Stimulated activated CD8-positive, alpha-beta memory T cell treated with anti-CD3 and anti-CD28 coated beads, Interleukin-7, amount 100 ng/mL, for 48 hours (primary cell): ENCODE data around the gene PRDM15.

Experiments used
- DNase-seq, 2 donors: peaks; one replicate each; pipeline ENCODE4 v3.0.0-alpha.2; 2020; ENCODE audit warnings: low read depth in 1 of 2; ENCODE audit errors: extremely low read depth in 1 of 2

Gene PRDM15

DNA sequence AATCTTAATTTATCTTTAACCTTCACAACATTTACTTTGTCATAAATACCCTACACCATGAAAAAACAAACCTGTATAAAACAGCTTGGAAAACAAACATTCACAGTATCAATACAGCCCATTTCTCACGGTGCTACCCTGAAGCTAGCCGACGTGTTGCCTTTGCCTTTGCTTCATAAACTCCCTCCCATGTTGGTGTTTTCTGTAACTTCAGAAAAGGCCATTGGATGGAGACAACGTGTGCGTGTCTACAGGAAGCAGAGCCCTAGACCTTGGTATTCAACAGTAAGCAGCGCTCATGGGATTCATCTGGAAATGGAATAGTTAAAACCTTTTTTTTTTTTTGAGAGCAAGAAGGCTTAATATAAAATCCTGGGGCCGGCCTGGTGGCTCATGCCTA, 7.2 kb upstream of the PRDM15 start:
- DNase-seq, result no peak

DNA sequence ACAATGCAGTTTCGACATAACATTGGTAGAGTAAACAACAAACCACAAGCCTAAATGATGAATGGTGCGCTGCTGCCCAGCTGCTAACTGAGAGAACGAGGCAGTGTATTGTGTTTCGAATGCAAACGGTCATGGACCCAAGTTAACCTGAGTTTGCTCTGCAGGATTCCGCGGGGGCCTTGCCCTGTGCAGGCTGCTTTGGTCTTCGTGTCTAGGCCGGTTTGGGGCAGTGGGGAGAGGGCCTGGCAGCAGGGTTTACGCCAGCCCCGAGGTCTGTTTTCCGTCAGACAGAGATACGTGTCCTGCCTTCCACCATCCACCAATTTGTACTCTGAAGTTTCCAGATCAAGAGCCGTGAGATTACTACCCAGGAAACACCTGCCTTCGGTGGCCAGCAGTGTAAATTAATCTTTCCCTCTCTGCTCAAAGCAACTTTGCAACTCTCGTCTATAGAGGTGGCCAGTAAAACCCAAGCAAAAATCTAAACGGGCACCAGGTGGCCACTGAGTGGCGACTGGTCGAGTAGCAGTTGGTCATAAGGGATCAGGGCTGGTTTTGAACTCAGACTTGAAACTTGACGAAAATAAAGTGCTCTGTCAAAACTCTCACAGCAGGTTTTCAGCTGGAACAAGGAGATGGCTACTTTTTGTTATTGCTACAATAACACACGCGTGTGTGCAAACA, 6.3 kb upstream of the PRDM15 start:
- DNase-seq, result no peak

DNA sequence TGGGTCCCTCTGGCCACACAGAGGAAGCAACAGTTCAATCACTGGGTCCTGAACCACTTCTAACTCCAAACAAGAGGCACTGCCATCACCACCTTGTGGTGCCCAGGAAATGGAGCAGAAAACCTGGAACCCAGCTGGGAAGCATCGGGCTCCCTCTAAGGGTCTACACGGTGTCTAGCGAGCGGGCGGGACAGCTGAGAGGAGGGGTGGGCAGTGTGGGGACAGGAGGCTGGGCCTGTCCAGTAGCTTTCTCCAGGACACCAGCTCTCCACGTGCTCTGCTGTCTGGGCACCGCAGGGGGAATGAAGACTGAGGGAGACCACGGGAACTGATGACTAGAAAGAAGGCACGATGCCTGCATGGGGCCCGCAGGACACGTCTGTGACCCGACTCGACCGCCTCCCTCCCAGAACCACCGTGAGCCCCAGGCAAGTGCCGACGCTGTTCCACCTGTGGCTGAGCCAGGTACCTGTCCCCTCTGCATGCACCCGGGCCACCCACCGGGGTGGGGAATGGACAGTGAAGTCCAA, 5.4 kb upstream of the PRDM15 start:
- no peak for DNase-seq

DNA sequence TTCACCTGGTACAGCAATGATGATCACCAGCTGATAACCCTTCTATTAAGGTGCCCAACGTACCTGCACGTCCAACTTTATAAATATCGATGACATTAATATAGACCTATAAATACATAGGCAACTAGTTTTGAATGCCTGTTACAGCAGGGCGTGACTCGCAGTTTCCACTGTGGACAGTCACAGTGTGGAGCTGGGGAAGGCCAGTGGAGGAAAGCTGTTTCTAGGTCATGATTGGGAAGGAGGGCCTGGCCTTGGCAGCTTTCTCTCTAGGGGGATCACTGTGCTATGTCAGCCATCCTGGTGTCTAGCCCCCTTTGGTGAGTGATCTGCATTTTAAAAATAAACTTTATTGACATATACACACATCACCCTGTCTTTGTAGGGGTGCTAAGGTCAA, 4.4 kb upstream of the PRDM15 start:
- no peak for DNase-seq

DNA sequence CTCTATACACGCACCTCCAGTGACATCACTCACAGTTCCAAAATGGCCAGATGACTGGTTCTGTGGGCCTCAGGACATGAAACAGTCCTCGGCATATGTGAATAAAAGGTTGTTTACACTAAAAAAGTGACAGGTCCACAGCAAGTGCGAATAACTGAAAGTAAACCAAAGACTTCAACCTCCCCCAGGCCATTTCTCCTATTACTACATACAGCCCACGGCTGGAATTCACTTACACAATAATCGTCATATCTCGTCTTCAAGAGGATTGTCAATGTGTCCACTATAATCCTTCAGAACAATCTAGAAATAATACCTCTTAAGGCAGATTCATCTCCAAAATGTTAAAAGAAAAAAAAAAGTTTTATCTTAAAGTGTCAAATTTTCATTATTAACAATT, 1.9 kb upstream of the PRDM15 start:
- no peak for DNase-seq

DNA sequence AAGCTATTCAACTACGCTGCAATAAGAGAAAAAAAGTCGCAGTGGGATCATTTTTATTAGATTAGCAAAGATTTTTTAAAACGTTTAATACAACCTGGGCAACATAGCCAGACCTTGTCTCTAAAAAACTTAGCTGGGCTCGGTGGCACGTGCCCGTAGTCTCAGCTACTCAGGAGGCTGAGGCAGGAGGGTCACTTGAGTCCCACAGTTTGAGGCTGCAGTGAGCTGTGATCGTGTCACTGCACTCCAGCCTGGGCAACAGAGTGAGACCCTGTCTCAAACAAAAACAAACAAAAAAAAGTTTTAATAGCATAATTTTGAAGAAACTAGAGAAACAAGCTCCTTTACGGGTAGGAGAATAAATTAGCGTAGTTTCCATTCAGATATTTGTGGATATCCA, 1.0 kb upstream of the PRDM15 start:
- no peak for DNase-seq

DNA sequence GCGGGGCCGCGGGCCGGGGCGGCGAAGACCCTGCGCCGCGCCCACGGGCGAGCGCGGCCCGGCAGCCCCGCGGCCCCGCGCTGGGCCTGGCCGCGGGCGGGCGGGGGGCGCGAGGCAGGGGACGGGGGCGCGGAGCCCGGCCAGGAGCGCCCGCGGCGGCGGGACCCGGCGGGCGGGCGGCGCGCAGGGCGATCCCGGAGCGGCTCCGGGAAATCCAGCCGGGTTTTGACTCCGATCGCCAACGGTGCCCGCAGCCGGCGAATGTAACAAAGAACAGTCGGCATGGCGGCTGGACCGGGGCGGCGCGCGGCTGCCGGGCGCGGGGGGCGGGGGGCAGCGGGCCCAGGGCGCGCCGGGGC, 334 bp downstream of the PRDM15 start:
- DNase-seq, result peak; percentile 50 to 59

DNA sequence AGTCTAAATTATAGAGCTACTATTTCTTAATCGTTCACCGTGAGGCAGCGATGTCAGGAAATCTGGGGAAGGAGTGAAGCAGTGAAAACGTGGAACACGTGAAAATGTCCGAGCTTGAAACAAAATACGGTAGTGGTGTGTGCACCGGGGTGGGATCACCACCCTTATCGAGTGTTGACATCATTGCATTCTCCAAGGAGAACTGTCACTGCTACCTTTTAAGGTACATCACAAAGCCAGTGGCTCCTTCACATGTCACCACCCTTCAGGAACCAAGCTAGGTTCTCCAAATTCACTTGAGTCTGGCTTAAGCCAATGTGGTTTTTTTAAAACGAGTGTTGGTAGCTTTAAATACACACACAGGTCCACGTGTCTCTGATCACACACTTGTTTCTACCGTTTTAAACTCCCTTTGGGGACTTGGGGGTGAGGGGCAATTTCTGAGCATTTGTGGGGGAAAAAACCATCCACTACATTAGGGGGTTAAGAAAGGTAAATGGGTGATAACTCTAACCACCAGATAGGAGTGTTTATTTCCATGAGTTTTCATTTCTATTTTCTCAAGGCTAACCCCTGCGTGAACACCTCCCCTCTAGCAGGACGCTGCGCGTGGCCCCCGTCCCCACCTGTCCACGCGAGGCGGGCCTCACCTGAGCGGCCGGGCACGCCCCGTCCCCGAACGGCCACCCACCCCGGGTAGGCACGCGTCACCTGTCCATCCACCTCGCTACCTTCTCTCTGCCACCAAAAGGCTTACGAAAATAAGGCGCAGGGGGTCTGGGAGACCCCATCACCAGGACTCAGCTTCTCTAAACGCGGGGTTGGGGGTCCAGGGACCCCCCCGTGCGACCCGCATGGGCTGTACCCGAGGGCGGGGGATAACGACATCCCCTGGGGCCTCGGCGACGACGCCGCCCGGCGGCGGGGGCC, 978 bp downstream of the PRDM15 start:
- DNase-seq, result no peak

DNA sequence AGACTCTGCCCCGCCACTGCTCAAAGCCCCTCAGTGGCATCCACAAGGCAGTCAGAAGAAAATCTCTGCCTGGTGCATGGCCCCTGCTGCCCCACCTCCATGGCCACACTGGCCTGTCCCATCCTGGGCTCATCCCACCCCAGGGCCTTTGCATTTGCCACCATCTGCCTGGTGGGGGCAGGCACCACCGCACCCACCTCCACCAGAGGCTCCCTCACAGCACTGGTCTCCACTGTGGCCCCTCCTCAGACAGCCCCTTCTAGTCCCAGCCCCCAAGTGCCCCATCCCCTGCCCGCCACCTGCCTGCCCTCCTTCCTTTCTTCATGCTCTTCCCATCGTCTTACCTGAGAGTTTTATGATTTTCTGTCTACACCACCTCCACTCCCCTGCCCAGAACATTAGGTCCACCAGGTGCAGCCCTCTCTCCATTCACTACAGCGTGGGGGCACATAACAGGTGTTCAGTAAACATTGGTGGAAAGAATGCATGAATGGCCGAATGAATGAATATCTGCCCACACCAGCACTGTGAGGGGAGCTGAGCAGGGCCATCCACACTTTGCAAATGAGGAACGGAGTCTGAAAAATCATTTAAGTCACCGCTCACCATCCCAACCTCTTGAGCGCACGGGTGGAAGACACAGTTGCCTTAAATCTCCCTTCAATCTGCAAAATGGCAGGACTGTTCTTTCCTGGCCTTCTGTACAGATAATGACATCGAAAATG, 2.1 kb downstream of the PRDM15 start:
- DNase-seq, result no peak

DNA sequence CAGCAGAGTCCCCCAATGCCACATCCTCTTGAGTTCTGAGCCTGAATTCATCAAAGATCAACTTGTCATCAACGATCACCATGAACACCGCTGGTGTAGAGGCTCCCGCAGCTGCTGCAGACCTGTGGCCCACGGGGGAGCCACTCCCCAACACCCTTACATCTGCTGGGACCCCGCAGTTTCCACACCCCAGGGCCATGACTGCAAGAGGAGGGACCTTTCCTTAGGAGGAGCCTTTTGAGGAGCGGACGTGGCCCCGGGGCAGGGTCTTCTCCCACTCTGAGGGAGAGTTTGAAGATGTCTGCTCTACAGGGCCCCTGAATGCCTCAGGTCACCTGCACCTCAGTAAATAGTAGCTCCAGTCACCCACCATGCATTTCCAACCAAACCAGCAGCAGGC, 2.7 kb downstream of the PRDM15 start:
- no peak for DNase-seq

DNA sequence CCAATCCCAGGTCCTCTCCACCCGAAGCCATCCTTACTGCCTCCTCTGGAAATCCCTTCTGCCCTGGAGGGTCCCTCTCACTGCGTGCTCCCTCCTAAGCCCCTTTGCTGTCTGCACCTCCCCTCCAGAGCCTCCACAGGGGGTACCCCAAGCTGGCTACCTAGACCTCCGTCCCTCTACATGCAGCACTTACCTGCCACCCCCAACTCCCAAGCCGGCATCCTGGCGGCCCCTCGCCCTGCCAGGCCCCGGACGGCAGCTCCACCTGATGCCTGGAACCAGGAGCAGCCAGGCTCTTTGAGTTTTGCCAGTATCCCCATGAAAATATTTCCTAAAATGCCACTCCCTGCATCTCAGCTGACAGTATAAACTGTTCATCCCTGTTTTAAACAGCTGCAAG, 4.1 kb downstream of the PRDM15 start:
- no peak for DNase-seq

DNA sequence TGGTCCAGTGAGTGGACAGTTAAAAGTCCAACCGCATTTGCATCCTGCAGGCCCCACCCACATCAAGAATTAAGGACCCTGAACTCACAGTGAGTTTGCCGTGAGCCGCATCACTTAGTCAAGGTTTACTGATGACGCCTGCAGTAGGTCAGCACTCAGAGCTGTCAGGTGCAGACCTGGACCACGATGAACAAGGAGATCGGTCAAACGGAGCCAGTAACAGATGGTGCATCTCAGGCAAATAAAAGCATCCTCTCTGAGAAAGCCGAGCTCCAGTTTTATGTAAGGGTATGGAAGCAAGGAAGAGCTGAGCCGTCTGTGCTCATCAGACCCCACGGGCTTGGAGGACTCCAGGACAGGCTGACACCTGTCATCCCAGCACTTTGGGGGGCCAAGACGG, 4.5 kb downstream of the PRDM15 start:
- no peak for DNase-seq

DNA sequence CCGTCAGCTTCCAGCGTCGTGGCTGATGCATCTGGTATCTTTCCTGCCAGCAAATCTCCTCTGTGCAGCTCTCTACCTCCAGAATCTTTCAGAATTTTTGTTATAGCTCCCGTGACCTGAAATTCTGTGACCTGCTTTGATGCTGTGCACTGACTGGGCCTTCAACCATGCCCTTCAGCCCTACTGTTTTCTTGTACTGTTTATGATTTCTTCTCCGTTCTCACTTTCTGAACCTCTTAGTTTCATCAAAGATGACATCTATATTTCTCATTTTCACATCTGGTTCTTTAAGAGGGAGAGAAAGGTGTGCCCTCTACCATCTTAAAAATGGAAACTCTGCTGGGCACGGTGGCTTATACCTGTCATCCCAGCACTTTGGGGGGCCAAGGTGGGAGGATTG, 5.7 kb downstream of the PRDM15 start:
- no peak for DNase-seq

DNA sequence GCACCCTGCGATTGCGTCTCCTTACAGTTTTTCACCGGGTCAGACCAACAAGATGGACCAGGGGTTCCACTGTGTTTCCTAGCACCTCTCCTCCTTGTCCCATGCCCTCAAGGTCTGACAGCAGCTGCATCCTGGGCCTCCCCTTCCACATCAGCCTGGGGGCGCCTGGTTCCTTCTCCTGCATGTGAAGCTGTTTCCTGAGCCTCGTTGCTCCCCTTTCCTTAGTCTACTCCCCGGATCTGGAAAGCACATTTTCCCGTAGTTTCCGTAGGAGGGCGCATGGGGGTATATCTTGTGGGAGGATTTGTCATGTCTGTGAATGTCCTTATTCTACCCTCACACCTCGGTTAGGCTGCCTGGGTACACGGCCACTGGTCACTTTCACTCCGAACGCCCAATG, 6.1 kb downstream of the PRDM15 start:
- no peak for DNase-seq

DNA sequence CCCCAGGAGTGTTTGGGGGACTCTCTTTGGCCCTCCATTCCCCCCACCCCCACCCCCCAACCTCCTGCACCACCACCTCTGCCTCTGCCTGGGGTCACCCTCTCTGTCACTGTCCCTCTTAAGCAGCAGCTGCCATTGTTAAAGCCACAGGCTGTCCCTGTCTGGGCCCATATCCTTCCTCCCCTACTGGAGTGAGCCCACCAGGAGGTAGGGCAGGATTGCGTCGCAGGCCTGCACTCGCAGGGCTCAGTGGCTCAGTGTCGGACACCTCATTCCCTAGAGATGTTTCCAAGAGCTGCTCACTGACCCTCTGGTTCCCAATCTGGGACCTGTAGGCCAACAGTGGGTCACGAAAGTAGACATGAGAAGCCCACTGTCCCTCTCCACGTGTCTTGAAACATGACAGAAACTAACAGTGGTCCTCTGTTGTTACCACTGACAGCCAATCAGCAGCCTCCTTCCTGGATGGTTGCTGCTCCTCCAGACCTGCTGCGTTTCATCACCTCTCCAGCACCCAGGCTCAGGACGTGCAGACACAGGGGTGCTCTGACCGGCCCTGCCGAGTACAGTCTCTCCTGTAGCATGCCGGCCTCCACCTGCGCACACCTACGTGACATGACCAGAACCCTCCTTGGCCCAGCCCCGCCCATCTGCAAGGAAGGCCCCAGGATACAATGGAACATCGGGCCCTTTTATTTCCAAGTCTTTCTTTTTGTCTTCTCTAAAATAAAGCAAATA, 7.7 kb downstream of the PRDM15 start:
- DNase-seq, result no peak

DNA sequence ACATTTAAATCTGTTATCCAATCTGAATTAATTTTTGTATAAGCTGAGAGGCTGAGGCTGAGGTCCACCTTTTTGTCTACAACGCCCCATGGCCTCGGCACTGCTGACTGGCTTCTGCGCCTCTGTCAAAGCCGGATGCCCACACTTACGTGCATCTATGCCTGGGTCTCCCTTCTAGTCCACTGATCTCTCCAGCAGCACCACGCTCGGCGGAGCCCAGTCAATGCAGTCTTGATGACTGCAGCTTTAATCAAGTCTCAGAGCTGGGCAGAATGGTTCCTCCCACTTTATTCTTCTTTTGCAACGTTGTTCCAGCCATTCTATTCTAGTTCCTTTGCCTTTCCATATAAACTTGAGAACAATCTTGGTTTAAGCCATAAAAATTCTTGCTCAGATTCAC, 9.4 kb downstream of the PRDM15 start:
- DNase-seq, result no peak

DNA sequence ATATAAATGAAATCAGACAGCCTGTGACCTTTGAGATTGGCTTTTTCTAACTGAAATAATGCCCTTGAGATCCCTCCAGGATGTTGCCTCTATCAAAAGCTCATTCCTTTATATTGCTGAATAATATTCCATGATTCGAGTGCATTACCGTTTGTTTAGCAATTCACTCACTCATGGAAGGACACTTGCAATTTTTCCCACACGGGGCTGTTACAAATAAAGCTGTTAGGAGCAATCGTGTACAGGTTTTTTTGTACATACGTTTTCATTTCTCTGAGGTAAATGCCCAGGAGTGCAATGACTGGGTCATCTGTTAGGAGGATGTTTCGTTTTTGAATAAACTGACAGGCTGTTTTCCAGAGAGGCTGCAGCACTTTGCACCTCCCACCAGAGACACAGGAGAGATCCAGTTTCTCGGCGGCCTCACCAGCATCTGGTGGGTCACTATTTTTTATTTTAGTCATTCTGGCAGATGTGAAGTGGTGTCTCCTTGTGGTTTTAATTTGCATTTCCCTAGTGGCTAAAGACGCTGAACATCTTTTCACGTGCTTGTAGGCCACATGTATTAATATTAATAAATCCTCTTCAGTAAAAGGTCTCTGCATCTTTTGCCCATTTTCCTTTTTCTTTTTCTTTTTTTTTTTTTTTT, 11.0 kb downstream of the PRDM15 start:
- DNase-seq, result no peak

DNA sequence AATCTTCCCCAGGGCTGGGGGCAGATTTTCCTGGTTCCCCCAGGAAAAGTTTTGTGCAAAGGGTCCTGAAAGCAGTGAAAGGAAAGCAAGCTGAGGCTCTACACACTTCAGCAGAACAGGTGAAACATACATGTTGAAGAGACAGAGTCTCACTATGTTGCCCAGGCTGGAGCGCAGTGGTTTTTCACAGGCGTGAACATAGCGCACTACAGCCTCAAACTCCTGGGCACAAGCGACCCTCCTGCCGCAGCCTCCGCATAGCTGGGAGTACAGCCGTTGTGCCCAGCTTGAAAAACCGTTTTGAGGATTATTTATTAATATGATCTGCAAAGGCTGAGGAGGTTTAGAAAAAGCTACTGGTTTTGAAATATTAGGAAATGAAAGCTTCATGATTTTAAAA, 11.8 kb downstream of the PRDM15 start:
- DNase-seq, result no peak

DNA sequence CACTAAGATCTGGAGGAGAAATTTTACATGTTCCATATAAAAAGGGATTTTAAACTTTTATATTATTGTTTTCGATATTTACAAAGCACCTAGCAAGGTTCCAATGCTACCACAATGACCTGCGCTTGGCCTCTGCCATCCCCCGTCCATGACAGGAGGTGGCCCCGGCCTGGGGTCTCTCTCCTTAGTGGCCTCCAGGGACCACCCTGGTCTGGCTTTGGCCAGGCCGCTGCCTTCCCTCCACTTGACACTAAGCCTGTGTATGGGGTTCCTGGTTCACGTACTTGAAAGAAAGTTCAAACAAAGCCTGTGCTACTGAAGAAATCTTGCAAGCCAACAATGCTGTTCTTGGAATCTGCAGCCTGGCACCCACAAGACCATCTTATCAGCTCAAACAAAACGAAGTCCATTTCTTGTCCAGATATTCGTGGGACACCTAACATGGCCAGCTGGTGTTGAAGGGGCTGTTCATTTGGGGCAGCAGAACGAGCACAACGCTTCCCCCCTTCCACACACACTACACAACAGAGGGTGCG, 12.8 kb downstream of the PRDM15 start:
- no peak for DNase-seq
